ENCODE results near the gene SAP130.

The SAP130 gene

GRCh38 chr2:127953128-127953718, 74.6 kb downstream of the SAP130 start:
- H3K4me3 ChIP-seq (ENCODE audit: low read length), result no peak overlapping the region
- no peak for TF ChIP-seq ZNF274 (IDR thresholded peaks at IDR 0.05; ENCODE audit: low read depth, low read length)

GRCh38 chr2:127951026-127951425, 76.8 kb downstream of the SAP130 start:
- no peak overlapping the region for H3K4me3 ChIP-seq (ENCODE audit: low read length)
- TF ChIP-seq ZNF274 (IDR thresholded peaks at IDR 0.05; ENCODE audit: low read depth, low read length), result no peak

- TF ChIP-seq ZNF274 (IDR thresholded peaks at IDR 0.05; ENCODE audit: low read depth, low read length), result no peak
Measured at GRCh38 chr2:127950264-127950663, 77.6 kb downstream of the SAP130 start.

GRCh38 chr2:127945281-127945680, 82.6 kb downstream of the SAP130 start:
- no peak overlapping the region for H3K4me3 ChIP-seq (ENCODE audit: low read length)
- no peak for TF ChIP-seq ZNF274 (IDR thresholded peaks at IDR 0.05; ENCODE audit: low read depth, low read length)

More at GRCh38 chr2:127950264-127950663, 77.6 kb downstream of the SAP130 start:
- H3K4me3 ChIP-seq (ENCODE audit: low read length), result no peak overlapping the region

GRCh38 chr2:127943186-127943585, 84.7 kb downstream of the SAP130 start:
- no peak for TF ChIP-seq ZNF274 (IDR thresholded peaks at IDR 0.05; ENCODE audit: low read depth, low read length)
- no peak overlapping the region for H3K4me3 ChIP-seq (ENCODE audit: low read length)

- TF ChIP-seq ZNF274 (IDR thresholded peaks at IDR 0.05; ENCODE audit: low read depth, low read length), result no peak
- H3K4me3 ChIP-seq (ENCODE audit: low read length), result no peak overlapping the region
Measured at GRCh38 chr2:127942002-127942401, 85.9 kb downstream of the SAP130 start.

GRCh38 chr2:127941461-127941860, 86.4 kb downstream of the SAP130 start:
- no peak overlapping the region for H3K4me3 ChIP-seq (ENCODE audit: low read length)
- no peak for TF ChIP-seq ZNF274 (IDR thresholded peaks at IDR 0.05; ENCODE audit: low read depth, low read length)

- no peak overlapping the region for H3K4me3 ChIP-seq (ENCODE audit: low read length)
- no peak for TF ChIP-seq ZNF274 (IDR thresholded peaks at IDR 0.05; ENCODE audit: low read depth, low read length)
Measured at GRCh38 chr2:127940641-127941040, 87.2 kb downstream of the SAP130 start.

GRCh38 chr2:127935337-127935736, 92.5 kb downstream of the SAP130 start:
- TF ChIP-seq ZNF274 (IDR thresholded peaks at IDR 0.05; ENCODE audit: low read depth, low read length), result no peak
- H3K4me3 ChIP-seq (ENCODE audit: low read length), result no peak overlapping the region

GRCh38 chr2:127932199-127932876, 95.5 kb downstream of the SAP130 start:
- H3K4me3 ChIP-seq (ENCODE audit: low read length), result no peak overlapping the region
- no peak for TF ChIP-seq ZNF274 (IDR thresholded peaks at IDR 0.05; ENCODE audit: low read depth, low read length)

GRCh38 chr2:127929449-127929848, 98.4 kb downstream of the SAP130 start:
- TF ChIP-seq ZNF274 (IDR thresholded peaks at IDR 0.05; ENCODE audit: low read depth, low read length), result no peak
- no peak overlapping the region for H3K4me3 ChIP-seq (ENCODE audit: low read length)

GRCh38 chr2:127927384-127927783, 100.5 kb downstream of the SAP130 start:
- no peak overlapping the region for H3K4me3 ChIP-seq (ENCODE audit: low read length)
- no peak for TF ChIP-seq ZNF274 (IDR thresholded peaks at IDR 0.05; ENCODE audit: low read depth, low read length)

- no peak overlapping the region for H3K4me3 ChIP-seq (ENCODE audit: low read length)
- no peak for TF ChIP-seq ZNF274 (IDR thresholded peaks at IDR 0.05; ENCODE audit: low read depth, low read length)
Measured at GRCh38 chr2:127917916-127918315, 109.9 kb downstream of the SAP130 start.

- no peak overlapping the region for H3K4me3 ChIP-seq (ENCODE audit: low read length)
- TF ChIP-seq ZNF274 (IDR thresholded peaks at IDR 0.05; ENCODE audit: low read depth, low read length), result no peak
Measured at GRCh38 chr2:127913808-127914457, 113.9 kb downstream of the SAP130 start.

GRCh38 chr2:127911737-127912136, 116.1 kb downstream of the SAP130 start:
- no peak for TF ChIP-seq ZNF274 (IDR thresholded peaks at IDR 0.05; ENCODE audit: low read depth, low read length)
- no peak overlapping the region for H3K4me3 ChIP-seq (ENCODE audit: low read length)
